A172 (cell line): ENCODE measurements around the gene RGMB. TPM values are rescaled to one million over a fixed set of nuclear protein-coding genes. Genes with fewer than 3 reads are reported as not detected.
A peak's percentile ranks its signal among the peaks of the same experiment; 100 is the strongest.

ENCODE experiments used
- DNase-seq: peaks from one replicate; pipeline ENCODE4 v3.0.0-alpha.2; 2015; ENCODE audit warnings: low spot score
- total RNA-seq: library from RNA; depleted of rRNA; stranded (reverse); fragments of >200 nt; shearing (Covaris generic); gene quantifications from 2 replicates; pipeline ENCODE4 v1.2.3, GENCODE V29; 2014

Gene RGMB
- total RNA-seq, 1 experiment from 2014 or later: 22.0 TPM

DNA sequence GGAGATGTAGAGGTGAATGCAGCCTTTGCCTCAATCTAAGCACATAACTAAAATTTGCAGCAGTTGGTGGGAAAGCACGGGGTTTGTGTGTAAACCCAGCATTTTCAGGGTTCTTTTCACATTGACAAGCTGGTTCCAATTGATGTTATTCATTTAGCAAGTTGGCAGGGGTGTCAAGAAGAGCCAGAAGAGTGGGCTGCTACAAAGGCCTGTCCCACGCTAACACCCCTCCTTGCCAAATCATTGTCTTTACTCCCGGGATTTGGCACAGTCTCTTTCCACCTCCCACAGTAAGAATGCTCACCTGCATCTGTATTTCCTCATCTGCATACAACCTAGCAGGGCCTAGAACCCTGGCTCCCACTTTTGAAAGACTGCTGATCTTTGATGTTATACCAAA, 11.8 kb downstream of the RGMB start:
- DNase-seq: no peak

GRCh38 chr5:98786191-98786853, 12.9 kb downstream of the RGMB start:
- DNase-seq: no peak

GRCh38 chr5:98787131-98787719, 13.8 kb downstream of the RGMB start:
- no peak for DNase-seq

- no peak for DNase-seq
Observed at GRCh38 chr5:98789029-98789428, 15.6 kb downstream of the RGMB start.

DNA sequence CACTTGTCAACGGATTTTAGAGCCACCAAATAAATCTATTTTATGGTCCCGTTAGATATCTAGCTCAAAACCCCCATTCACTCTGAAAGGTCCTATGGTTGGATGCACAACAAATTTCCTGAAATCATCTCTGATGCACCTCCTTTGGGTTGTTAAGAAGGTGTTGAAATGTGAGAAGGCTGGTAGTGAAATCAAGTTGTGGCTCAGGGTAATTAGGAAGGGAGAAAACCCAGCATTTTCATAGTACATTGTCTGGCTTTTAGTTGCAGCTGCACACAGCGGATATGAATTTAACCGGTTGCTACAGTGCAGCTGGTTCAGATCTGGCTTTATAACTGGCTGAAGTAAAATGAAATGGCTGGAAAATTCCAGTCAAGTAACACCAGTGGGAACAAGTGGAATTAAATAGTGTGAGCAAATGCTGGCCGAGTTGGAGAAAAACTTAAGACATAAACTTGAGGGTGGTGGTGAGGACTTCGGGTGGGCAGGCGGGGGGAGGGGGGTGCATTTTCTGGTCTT, 17.6 kb downstream of the RGMB start:
- DNase-seq: no peak

GRCh38 chr5:98791898-98792580, 18.6 kb downstream of the RGMB start:
- no peak for DNase-seq

DNA sequence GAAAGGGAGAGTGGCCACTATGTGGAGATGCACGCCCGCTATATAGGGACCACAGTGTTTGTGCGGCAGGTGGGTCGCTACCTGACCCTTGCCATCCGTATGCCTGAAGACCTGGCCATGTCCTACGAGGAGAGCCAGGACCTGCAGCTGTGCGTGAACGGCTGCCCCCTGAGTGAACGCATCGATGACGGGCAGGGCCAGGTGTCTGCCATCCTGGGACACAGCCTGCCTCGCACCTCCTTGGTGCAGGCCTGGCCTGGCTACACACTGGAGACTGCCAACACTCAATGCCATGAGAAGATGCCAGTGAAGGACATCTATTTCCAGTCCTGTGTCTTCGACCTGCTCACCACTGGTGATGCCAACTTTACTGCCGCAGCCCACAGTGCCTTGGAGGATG, 19.8 kb downstream of the RGMB start:
- no peak for DNase-seq

DNA sequence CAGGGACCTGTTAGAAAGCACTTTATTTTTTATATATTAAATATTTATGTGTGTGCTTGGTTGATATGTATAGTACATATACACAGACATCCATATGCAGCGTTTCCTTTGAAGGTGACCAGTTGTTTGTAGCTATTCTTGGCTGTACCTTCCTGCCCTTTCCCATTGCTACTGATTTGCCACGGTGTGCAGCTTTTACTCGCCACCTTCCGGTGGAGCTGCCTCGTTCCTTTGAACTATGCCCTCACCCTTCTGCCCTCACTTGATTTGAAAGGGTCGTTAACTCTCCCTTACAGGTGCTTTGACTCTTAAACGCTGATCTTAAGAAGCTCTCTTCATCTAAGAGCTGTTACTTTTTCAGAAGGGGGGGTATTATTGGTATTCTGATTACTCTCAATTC, 20.5 kb downstream of the RGMB start:
- no peak for DNase-seq

GRCh38 chr5:98794414-98795080, 21.1 kb downstream of the RGMB start:
- DNase-seq: no peak

- no peak for DNase-seq
Observed at GRCh38 chr5:98795243-98795642, 21.8 kb downstream of the RGMB start.

DNA sequence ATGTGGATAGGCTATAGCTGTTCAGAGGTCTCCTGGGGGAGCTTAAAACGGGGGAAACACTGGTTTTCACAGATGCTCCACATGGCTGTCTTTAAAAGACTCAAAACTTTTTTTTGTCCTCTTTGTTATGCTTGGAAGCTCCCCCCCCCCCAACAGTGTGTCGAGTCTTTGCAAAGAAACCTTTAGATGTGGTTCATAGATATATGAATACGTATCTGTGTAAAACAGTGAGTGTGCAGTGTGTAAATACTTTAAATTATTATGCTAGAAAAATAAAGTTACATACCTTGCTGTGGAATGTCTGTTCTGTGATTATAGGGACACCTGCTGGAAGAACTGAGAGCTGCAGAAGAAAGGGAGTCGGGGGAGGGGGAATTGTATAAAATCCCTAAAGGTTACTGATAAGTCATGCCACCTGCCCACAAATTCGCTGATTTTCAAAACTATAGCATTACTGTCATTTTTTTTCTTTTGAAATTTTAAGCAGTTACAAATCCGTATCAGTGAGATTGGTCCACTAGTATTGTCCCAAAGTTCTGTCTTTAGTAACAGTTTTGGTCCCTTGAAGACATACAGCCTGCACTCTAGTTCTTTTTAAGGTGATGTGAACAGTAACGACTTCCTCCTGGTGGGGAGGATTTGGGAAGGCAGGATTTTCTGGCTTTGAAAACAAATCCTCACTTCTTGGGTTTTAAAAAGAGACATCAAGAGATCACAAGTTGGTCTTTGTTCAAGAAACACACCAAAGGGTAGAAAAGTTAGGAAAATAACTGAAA, 22.9 kb downstream of the RGMB start:
- peak; percentile 53 for DNase-seq

- DNase-seq: no peak
Observed at GRCh38 chr5:98798371-98798770, 24.9 kb downstream of the RGMB start.

GRCh38 chr5:98798847-98799246, 25.4 kb downstream of the RGMB start:
- no peak for DNase-seq

GRCh38 chr5:98804066-98804465, 30.6 kb downstream of the RGMB start:
- no peak for DNase-seq

GRCh38 chr5:98805070-98805469, 31.6 kb downstream of the RGMB start:
- no peak for DNase-seq

DNA sequence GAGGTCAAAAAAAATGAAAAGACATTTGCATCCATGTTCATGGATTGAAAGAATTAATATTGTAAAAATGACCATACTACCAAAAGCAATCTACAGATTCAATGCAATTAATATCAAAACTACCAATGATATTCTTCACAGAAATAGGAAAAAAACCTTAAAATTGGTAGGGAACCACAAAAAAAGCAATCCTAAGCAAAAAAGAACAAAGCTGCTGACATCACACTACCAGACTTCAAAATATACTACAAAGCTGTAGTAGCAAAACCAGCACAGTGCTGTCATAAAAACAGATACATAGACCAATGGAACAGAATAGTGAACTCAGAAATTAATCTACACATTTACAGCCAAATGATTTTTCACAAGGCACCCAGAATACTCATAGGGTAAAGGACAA, 34.3 kb downstream of the RGMB start:
- DNase-seq: no peak

DNA sequence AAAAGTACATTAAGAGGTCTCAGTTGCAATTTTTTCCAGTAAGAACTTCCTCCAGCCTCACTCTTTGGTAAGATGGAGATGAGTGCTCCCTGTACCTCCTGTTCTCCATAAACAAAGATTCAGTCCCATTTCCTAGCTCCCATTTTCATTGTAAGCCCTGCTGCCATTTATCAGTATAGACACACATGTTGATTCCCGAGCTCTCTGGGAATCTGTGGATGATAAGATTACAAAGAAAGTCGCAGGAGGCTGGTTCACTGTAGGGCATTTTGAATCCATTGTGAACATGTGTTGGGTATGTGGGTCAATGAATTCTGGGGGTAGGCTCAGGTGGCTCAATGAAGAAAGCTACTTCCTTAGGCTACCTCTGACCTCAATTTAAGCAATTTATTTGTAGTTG, 36.7 kb downstream of the RGMB start:
- DNase-seq: no peak

GRCh38 chr5:98813755-98814154, 40.3 kb downstream of the RGMB start:
- no peak for DNase-seq

GRCh38 chr5:98816582-98817222, 43.2 kb downstream of the RGMB start:
- DNase-seq: no peak

GRCh38 chr5:98825582-98826375, 52.3 kb downstream of the RGMB start:
- no peak for DNase-seq
